B cell (primary cell): ENCODE results near the gene VAV2. TPM values are rescaled to one million over a fixed set of nuclear protein-coding genes. Genes with fewer than 3 reads are reported as not detected.

Source experiments
- ATAC-seq: fragments of 200-7000 bp; cut with Tn5 transposase; one replicate; pipeline ENCODE4 v1.10.0; 2021; ENCODE audit warnings: low read depth, mild to moderate bottlenecking, moderate number of reproducible peaks, moderate library complexity
- CTCF ChIA-PET: fragments of 350-600 bp; sonication (Branson Sonifier 250); formaldehyde crosslinking; loops from one replicate; lab custom pipeline; 2021; ENCODE audit warnings: antibody characterized with exemption, inconsistent platforms; lab: Charles Lee
- POLR2A ChIA-PET: fragments of 350-600 bp; sonication (Branson Sonifier 250); formaldehyde crosslinking; loops from one replicate; lab custom pipeline; 2021; ENCODE audit warnings: antibody characterized with exemption; lab: Charles Lee
- DNase-seq: peaks from one replicate; pipeline ENCODE4 v3.0.0; 2013
- H2AFZ ChIP-seq: 2 replicates; pipeline ENCODE4 v1.6.1; 2012; ENCODE audit warnings: mild to moderate bottlenecking, low read depth, low read length; ENCODE audit not compliant: insufficient read depth, poor library complexity, severe bottlenecking
- H3K27ac ChIP-seq, 2 donors: 1 replicate in 1 of 2; 2 replicates in 1 of 2; pipeline ENCODE4 v1.5.1; 2012 to 2013; ENCODE audit warnings: low read length in 2 of 2, mild to moderate bottlenecking in 2 of 2, moderate library complexity in 1 of 2
- H3K27me3 ChIP-seq, 4 experiments: fragments of 200-600 bp in 1 of 4; sonication (generic) in 1 of 4; replicated peaks in 1 of 4; 1 replicate in 2 of 4; 2 replicates in 2 of 4; pipeline versions ENCODE4 v1.6.1 to v1.7.0; 2013 to 2016; ENCODE audit warnings: low read length in 3 of 4, mild to moderate bottlenecking in 2 of 4, mixed read lengths in 1 of 4, moderate library complexity in 1 of 4; ENCODE audit not compliant: insufficient read depth in 4 of 4, control insufficient read depth in 3 of 4; ENCODE audit errors: control extremely low read depth in 1 of 4
- H3K36me3 ChIP-seq, 2 experiments: replicated peaks in 1 of 2; 1 replicate in 1 of 2; 2 replicates in 1 of 2; pipeline versions ENCODE4 v1.6.1 to v1.7.1; 2013; ENCODE audit warnings: low read length in 1 of 2; ENCODE audit not compliant: insufficient read depth in 2 of 2, control insufficient read depth in 1 of 2; ENCODE audit errors: control extremely low read depth in 1 of 2, extremely low read depth in 1 of 2
- H3K4me1 ChIP-seq, 2 donors: fragments of 200-600 bp in 1 of 2; sonication (generic) in 1 of 2; 1 replicate in 1 of 2; 2 replicates in 1 of 2; pipeline versions ENCODE4 v1.5.1 to v1.6.1; 2013 to 2017; ENCODE audit warnings: low read length in 2 of 2; ENCODE audit not compliant: control insufficient read depth in 2 of 2, insufficient read depth in 2 of 2
- H3K4me2 ChIP-seq: replicated peaks from 2 replicates; pipeline ENCODE3; 2012; ENCODE audit warnings: mild to moderate bottlenecking, low read depth, low read length; ENCODE audit not compliant: poor library complexity, severe bottlenecking
- H3K4me3 ChIP-seq, 5 experiments: fragments of 200-600 bp in 1 of 5; sonication (generic) in 1 of 5; 1 replicate in 3 of 5; 2 replicates in 2 of 5; pipeline versions ENCODE4 v1.5.1 to v1.7.0; 2011 to 2016; ENCODE audit warnings: low read length in 4 of 5, mild to moderate bottlenecking in 4 of 5, low read depth in 2 of 5, control low read depth in 1 of 5, moderate library complexity in 1 of 5; ENCODE audit not compliant: insufficient read depth in 1 of 5; ENCODE audit errors: control extremely low read depth in 1 of 5, extremely low read depth in 1 of 5
- H3K79me2 ChIP-seq: fragments of 200-600 bp; sonication (generic); one replicate; pipeline ENCODE4 v1.6.0; 2016; ENCODE audit warnings: low read length; ENCODE audit not compliant: control insufficient read depth, insufficient read depth
- H3K9ac ChIP-seq: fragments of 200-600 bp; sonication (generic); 2 replicates; pipeline ENCODE4 v1.6.1; 2017; ENCODE audit warnings: mild to moderate bottlenecking, low read length, moderate library complexity
- H3K9me3 ChIP-seq, 3 donors: one replicate each; pipeline versions ENCODE4 v1.6.1 to v1.7.1; 2013; ENCODE audit warnings: low read length in 2 of 3; ENCODE audit not compliant: control insufficient read depth in 2 of 3, insufficient read depth in 1 of 3; ENCODE audit errors: control extremely low read depth in 1 of 3
- H4K20me1 ChIP-seq: 2 replicates; pipeline ENCODE4 v1.6.0; 2012; ENCODE audit warnings: mild to moderate bottlenecking, low read length; ENCODE audit not compliant: insufficient read depth, control insufficient read depth, poor library complexity, severe bottlenecking
- H3K27ac Mint-ChIP-seq: one replicate; pipeline ENCODE4 v1.8.0; 2021; ENCODE audit warnings: mixed read lengths
- H3K27me3 Mint-ChIP-seq: one replicate; pipeline ENCODE4 v1.8.0; 2021; ENCODE audit warnings: mixed read lengths
- H3K4me1 Mint-ChIP-seq: one replicate; pipeline ENCODE4 v1.8.0; 2021; ENCODE audit warnings: mixed read lengths
- H3K4me3 Mint-ChIP-seq: one replicate; pipeline ENCODE4 v1.8.0; 2021; ENCODE audit warnings: mixed read lengths
- H3K9me3 Mint-ChIP-seq: one replicate; pipeline ENCODE4 v1.8.0; 2022; ENCODE audit warnings: mixed read lengths; ENCODE audit not compliant: insufficient read depth
- CTCF ChIP-seq: fragments of 200-600 bp; IDR thresholded peaks from one replicate; pipeline ENCODE4 v1.8.0; 2022; ENCODE audit warnings: antibody characterized with exemption, mild to moderate bottlenecking
- EZH2 ChIP-seq: IDR thresholded peaks from 2 replicates; pipeline ENCODE4 v1.6.1; 2012; ENCODE audit warnings: borderline replicate concordance, low read depth, mild to moderate bottlenecking, moderate library complexity, low read length; ENCODE audit not compliant: insufficient read depth, poor library complexity, severe bottlenecking
- WGBS: methylation state at CpG from one replicate; pipeline ENCODE4 v1.1.5; 2013; ENCODE audit warnings: missing lambda C conversion rate; ENCODE audit not compliant: insufficient coverage; 5-methylcytosine and 5-hydroxymethylcytosine counted together
- intact Hi-C: fragments of 100-400 bp; cut with micrococcal nuclease; formaldehyde crosslinking; loops from one replicate; pipeline ENCODE4 v1.10.0; 2022
- polyA plus RNA-seq: library from polyadenylated mRNA; depleted of rRNA; stranded (reverse); fragments of >200 nt; gene quantifications from 2 replicates; pipeline ENCODE4 v1.2.3, GENCODE V29; 2012
- total RNA-seq, 2 donors: library from RNA; stranded (reverse); fragments of 120-200 nt in 1 of 2; gene quantifications; 1 replicate in 1 of 2; 2 replicates in 1 of 2; pipeline versions ENCODE4 v1.2.3 to v1.2.4, GENCODE V29; 2013 to 2022

The VAV2 gene
- total and polyA plus RNA-seq, 2 donors (not counting 1 experiment from before 2014, with no cell fraction given): 34.4 to 128 TPM

- ChIA-PET POLR2A (no interaction called here), CTCF (interaction anchor here (1.5 kb wide), 2 partner anchors 207 to 217 kb away, joined by 5 to 8 read pairs; no protein-coding TSS in a partner anchor)
- WGBS: 100% methylated on average over 1 of the region's 1 CpG
- Histone ChIP-seq H3K4me3 (no peak overlapping the region), H2AFZ (no peak overlapping the region), H3K9me3 (no peaks in the 10 kb centered on the region), H4K20me1 (no peaks in the 10 kb centered on the region), H3K27me3 (no peaks in the 10 kb centered on the region), H3K4me1 (peaks cover 5 to 6% of the 10 kb centered on the region in 2 donors), H3K4me2 (no peak overlapping the region), H3K36me3 (no peaks in the 10 kb centered on the region), H3K9ac (no peak overlapping the region), H3K27ac (no peak overlapping the region), H3K79me2 (no peaks in the 10 kb centered on the region)
- Mint-ChIP-seq H3K4me1 (peaks cover 11% of the 10 kb centered on the region), H3K27me3 (no peaks in the 10 kb centered on the region), H3K4me3 (no peak overlapping the region), H3K9me3 (no peaks in the 10 kb centered on the region), H3K27ac (no peak overlapping the region)
- ATAC-seq (no peak), DNase-seq (no peak)
- no peak for TF ChIP-seq CTCF
- no peak for TF ChIP-seq EZH2
- intact Hi-C loops: no loop called here
Observed at GRCh38 chr9:133998915-133999595, 6.9 kb upstream of the VAV2 start.

GRCh38 chr9:133997584-133997983 lies 5.5 kb upstream of the VAV2 start:
- no peaks in the 10 kb centered on the region for H3K36me3 ChIP-seq
- H3K79me2 ChIP-seq: peaks cover 5% of the 10 kb centered on the region
- 90% methylated on average over 2 of the region's 2 CpGs for WGBS
- H3K27me3 Mint-ChIP-seq: no peaks in the 10 kb centered on the region
- POLR2A ChIA-PET: no interaction called here
- H3K4me3 Mint-ChIP-seq: no peak overlapping the region
- peaks cover 17% of the 10 kb centered on the region for H3K4me1 Mint-ChIP-seq
- CTCF ChIA-PET: interaction anchor here (5.4 kb wide), 1 partner anchor 210 kb away, joined by 561 read pairs; no protein-coding TSS in a partner anchor
- no peak overlapping the region for H2AFZ ChIP-seq
- H3K27me3 ChIP-seq: no peaks in the 10 kb centered on the region
- no peak overlapping the region for H3K4me2 ChIP-seq
- H3K27ac Mint-ChIP-seq: no peak overlapping the region
- no peaks in the 10 kb centered on the region for H4K20me1 ChIP-seq
- no peak for TF ChIP-seq EZH2
- TF ChIP-seq CTCF: no peak
- no peaks in the 10 kb centered on the region for H3K9me3 Mint-ChIP-seq
- intact Hi-C loops: no loop called here
- DNase-seq: no peak
- no peak overlapping the region for H3K27ac ChIP-seq
- peaks cover 12 to 16% of the 10 kb centered on the region in 2 donors for H3K4me1 ChIP-seq
- no peak overlapping the region for H3K4me3 ChIP-seq
- no peak for ATAC-seq
- H3K9me3 ChIP-seq: no peaks in the 10 kb centered on the region
- H3K9ac ChIP-seq: no peak overlapping the region
